ENCODE results near the gene ARL10.

Gene ARL10

GRCh38 chr5:176382721-176383120 lies 17.4 kb downstream of the ARL10 start:
- Histone ChIP-seq H3K36me3 (ENCODE audit: control insufficient read depth in 2 of 2, insufficient read depth in 1 of 2, low read length in 2 of 2) (peaks cover 0 to 70% of the 10 kb centered on the region in 2 experiments; a peak in 2 of 3 replicates), H3K4me3 (ENCODE audit: low read depth, low read length) (no peak overlapping the region), H3K4me1 (ENCODE audit: control insufficient read depth, insufficient read depth, low read length) (no peaks in the 10 kb centered on the region), H3K9me3 (ENCODE audit: control insufficient read depth, insufficient read depth, low read depth, low read length) (no peaks in the 10 kb centered on the region), H3K27ac (ENCODE audit: extremely low read depth, low read depth, low read length) (no peak overlapping the region)
- TF ChIP-seq ZXDB (tag by site-specific recombination; IDR thresholded peaks at IDR 0.05) (no peak), ZBTB44 (tag by site-specific recombination; IDR thresholded peaks at IDR 0.05) (no peak), SETDB1 (IDR thresholded peaks at IDR 0.05; ENCODE audit: insufficient read length, low read length) (no peak), ZNF280D (tag by site-specific recombination; IDR thresholded peaks at IDR 0.05) (no peak), REST (tag by site-specific recombination; IDR thresholded peaks at IDR 0.05) (no peak), SALL2 (tag by site-specific recombination; IDR thresholded peaks at IDR 0.05; ENCODE audit: borderline replicate concordance) (no peak), KLF8 (tag by site-specific recombination; IDR thresholded peaks at IDR 0.05) (no peak), ZNF362 (tag by site-specific recombination; IDR thresholded peaks at IDR 0.05) (no peak), ZNF555 (tag by site-specific recombination; conservative IDR thresholded peaks at IDR 0.05) (no peak), ZNF585B (tag by site-specific recombination; IDR thresholded peaks at IDR 0.05) (no peak), ZNF449 (tag by site-specific recombination; IDR thresholded peaks at IDR 0.05) (no peak), ZNF239 (tag by site-specific recombination; IDR thresholded peaks at IDR 0.05) (no peak), ZSCAN23 (tag by site-specific recombination; IDR thresholded peaks at IDR 0.05) (no peak), ZNF26 (tag by site-specific recombination; IDR thresholded peaks at IDR 0.05) (no peak), ZNF843 (tag by site-specific recombination; IDR thresholded peaks at IDR 0.05) (no peak)
- CTCF ChIA-PET = no interaction called here
- POLR2A ChIA-PET = interaction anchor here (0.5 to 1.5 kb wide), 2 partner anchors 10 to 31 kb away, joined by 3 read pairs; no protein-coding TSS in a partner anchor

Measured in HEK293 (cell line).